Vagina (tissue), 2 donors: ENCODE data around the gene PIGQ. TPM values are rescaled to one million over a fixed set of nuclear protein-coding genes. Genes with fewer than 3 reads are reported as not detected.

ENCODE experiments used
- DNase-seq, 2 donors: peaks; one replicate each; pipeline ENCODE4 v3.0.0-alpha.2; 2017; ENCODE audit errors: extremely low spot score in 2 of 2
- H3K27ac ChIP-seq: fragments of 200-600 bp; sonication (generic); one replicate; pipeline ENCODE4 v1.5.1; 2019
- H3K27me3 ChIP-seq: fragments of 200-600 bp; sonication (generic); one replicate; pipeline ENCODE4 v1.5.1; 2019
- H3K36me3 ChIP-seq, 2 donors: fragments of 200-600 bp; sonication (generic); one replicate each; pipeline ENCODE4 v1.5.1; 2017 to 2019
- H3K4me1 ChIP-seq: fragments of 200-600 bp; sonication (generic); one replicate; pipeline ENCODE4 v1.5.1; 2019
- H3K4me3 ChIP-seq, 2 donors: fragments of 200-600 bp; sonication (generic); 1 replicate in 1 of 2; 2 replicates in 1 of 2; pipeline ENCODE4 v1.5.1; 2016 to 2019
- H3K9me3 ChIP-seq: fragments of 200-600 bp; sonication (generic); one replicate; pipeline ENCODE4 v1.5.1; 2019
- POLR2A ChIP-seq, 2 donors: fragments of 450-650 bp; IDR thresholded peaks; one replicate each; pipeline ENCODE4 v1.6.1; 2017; ENCODE audit warnings: antibody characterized with exemption in 2 of 2, mild to moderate bottlenecking in 2 of 2, moderate library complexity in 2 of 2
- POLR2AphosphoS5 ChIP-seq, 2 donors: sonication (generic); formaldehyde crosslinking; IDR thresholded peaks; one replicate each; pipeline ENCODE4 v1.9.0; 2017; ENCODE audit warnings: antibody characterized with exemption in 2 of 2, mild to moderate bottlenecking in 2 of 2, low read depth in 1 of 2; ENCODE audit not compliant: insufficient read depth in 1 of 2
- intact Hi-C: fragments of 100-400 bp; cut with DNase I; formaldehyde crosslinking; loops from one replicate; pipeline ENCODE4 v1.15.1; 2023
- total RNA-seq: library from RNA; depleted of rRNA; stranded (reverse); fragments of >200 nt; gene quantifications from one replicate; pipeline ENCODE4 v1.2.3, GENCODE V29; 2016
- TF ChIP-seq, protein P1 (sequence below), 3 experiments: fragments of 450-650 bp in 2 of 3; fragments of 200-600 bp in 1 of 3; sonication (generic) in 1 of 3; IDR thresholded peaks; one replicate each; pipeline ENCODE4 v1.5.1; 2017 to 2019; ENCODE audit warnings: antibody characterized with exemption in 3 of 3, mild to moderate bottlenecking in 2 of 3, moderate library complexity in 2 of 3

Gene PIGQ
- total RNA-seq, 1 donor from 2014 or later = 26.0 TPM

GRCh38 chr16:583470-583814, 13.7 kb downstream of the PIGQ start:
- H3K4me1 ChIP-seq = peaks cover 24% of the 10 kb centered on the region
- TF ChIP-seq POLR2A (IDR thresholded peaks at IDR 0.05) = no peak
- no peak for TF ChIP-seq POLR2AphosphoS5 (IDR thresholded peaks at IDR 0.05; ENCODE audit: insufficient read depth in 1 of 2, low read depth in 1 of 2)
- TF ChIP-seq, protein P1, sequence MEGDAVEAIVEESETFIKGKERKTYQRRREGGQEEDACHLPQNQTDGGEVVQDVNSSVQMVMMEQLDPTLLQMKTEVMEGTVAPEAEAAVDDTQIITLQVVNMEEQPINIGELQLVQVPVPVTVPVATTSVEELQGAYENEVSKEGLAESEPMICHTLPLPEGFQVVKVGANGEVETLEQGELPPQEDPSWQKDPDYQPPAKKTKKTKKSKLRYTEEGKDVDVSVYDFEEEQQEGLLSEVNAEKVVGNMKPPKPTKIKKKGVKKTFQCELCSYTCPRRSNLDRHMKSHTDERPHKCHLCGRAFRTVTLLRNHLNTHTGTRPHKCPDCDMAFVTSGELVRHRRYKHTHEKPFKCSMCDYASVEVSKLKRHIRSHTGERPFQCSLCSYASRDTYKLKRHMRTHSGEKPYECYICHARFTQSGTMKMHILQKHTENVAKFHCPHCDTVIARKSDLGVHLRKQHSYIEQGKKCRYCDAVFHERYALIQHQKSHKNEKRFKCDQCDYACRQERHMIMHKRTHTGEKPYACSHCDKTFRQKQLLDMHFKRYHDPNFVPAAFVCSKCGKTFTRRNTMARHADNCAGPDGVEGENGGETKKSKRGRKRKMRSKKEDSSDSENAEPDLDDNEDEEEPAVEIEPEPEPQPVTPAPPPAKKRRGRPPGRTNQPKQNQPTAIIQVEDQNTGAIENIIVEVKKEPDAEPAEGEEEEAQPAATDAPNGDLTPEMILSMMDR (IDR thresholded peaks at IDR 0.05) = no peak
- DNase-seq = no peak
- H3K36me3 ChIP-seq = no peaks in the 10 kb centered on the region
- no peaks in the 10 kb centered on the region for H3K9me3 ChIP-seq
- no peaks in the 10 kb centered on the region for H3K27me3 ChIP-seq
- H3K4me3 ChIP-seq = no peak overlapping the region
- intact Hi-C loops = no loop called here
- no peak overlapping the region for H3K27ac ChIP-seq

- H3K4me1 ChIP-seq = peaks cover 26% of the 10 kb centered on the region
- intact Hi-C loops = no loop called here
Measured at GRCh38 chr16:583815-584591, 14.2 kb downstream of the PIGQ start.

GRCh38 chr16:585351-585750, 15.6 kb downstream of the PIGQ start:
- Histone ChIP-seq H3K4me3 (no peak overlapping the region), H3K36me3 (no peaks in the 10 kb centered on the region), H3K27ac (no peak overlapping the region), H3K4me1 (peaks cover 27% of the 10 kb centered on the region), H3K27me3 (no peaks in the 10 kb centered on the region), H3K9me3 (no peaks in the 10 kb centered on the region)
- intact Hi-C loops = no loop called here
- TF ChIP-seq POLR2AphosphoS5 (IDR thresholded peaks at IDR 0.05; ENCODE audit: insufficient read depth in 1 of 2, low read depth in 1 of 2) = no peak
- TF ChIP-seq, protein P1 (IDR thresholded peaks at IDR 0.05) = no peak
- no peak for TF ChIP-seq POLR2A (IDR thresholded peaks at IDR 0.05)
- DNase-seq = no peak

More at GRCh38 chr16:583815-584591, 14.2 kb downstream of the PIGQ start:
- Histone ChIP-seq H3K4me3 (no peak overlapping the region), H3K36me3 (no peaks in the 10 kb centered on the region), H3K27me3 (no peaks in the 10 kb centered on the region), H3K9me3 (no peaks in the 10 kb centered on the region), H3K27ac (no peak overlapping the region)
- DNase-seq = no peak
- TF ChIP-seq, protein P1 (IDR thresholded peaks at IDR 0.05) = no peak
- no peak for TF ChIP-seq POLR2A (IDR thresholded peaks at IDR 0.05)
- no peak for TF ChIP-seq POLR2AphosphoS5 (IDR thresholded peaks at IDR 0.05; ENCODE audit: insufficient read depth in 1 of 2, low read depth in 1 of 2)

DNA sequence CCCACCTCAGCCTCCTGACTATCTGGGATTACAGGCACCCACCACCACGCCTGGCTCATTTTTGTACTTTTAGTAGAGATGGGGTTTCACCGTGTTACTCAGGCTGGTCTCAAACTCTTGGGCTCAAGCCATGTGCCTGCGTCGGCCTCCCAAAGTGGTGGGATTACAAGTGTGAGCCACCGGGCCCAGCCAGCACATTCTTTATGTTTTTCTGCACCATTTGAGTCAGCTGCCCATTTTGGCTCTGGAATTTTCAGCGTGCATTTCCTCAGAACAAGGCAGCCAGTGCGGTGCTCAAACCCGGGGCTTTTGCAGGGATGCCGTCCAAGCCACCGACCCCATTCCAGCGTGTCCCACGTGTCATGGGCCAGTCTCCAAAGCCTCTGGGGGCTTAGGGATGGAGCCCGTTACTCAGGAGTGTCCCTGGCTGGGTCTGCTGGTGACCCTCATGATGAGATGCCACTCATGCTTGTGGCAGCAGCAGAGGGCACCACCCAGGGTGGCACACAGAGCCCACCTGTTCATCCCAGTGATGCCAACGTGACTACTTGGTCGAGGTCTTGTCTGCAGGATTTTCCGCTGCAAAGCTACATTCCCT, 16.4 kb downstream of the PIGQ start:
- Histone ChIP-seq H3K4me1 (peaks cover 34% of the 10 kb centered on the region), H3K27me3 (no peaks in the 10 kb centered on the region), H3K36me3 (no peaks in the 10 kb centered on the region), H3K27ac (no peak overlapping the region), H3K4me3 (no peak overlapping the region), H3K9me3 (no peaks in the 10 kb centered on the region)
- TF ChIP-seq POLR2AphosphoS5 (IDR thresholded peaks at IDR 0.05; ENCODE audit: insufficient read depth in 1 of 2, low read depth in 1 of 2) = peak in 1 of 2 donors; percentile 26
- TF ChIP-seq, protein P1 (IDR thresholded peaks at IDR 0.05) = no peak
- intact Hi-C loops = no loop called here
- DNase-seq = no peak
